ENCODE results near the gene BAIAP2.
A peak's percentile ranks its signal among the peaks of the same experiment; 100 is the strongest.

BAIAP2 gene

DNA sequence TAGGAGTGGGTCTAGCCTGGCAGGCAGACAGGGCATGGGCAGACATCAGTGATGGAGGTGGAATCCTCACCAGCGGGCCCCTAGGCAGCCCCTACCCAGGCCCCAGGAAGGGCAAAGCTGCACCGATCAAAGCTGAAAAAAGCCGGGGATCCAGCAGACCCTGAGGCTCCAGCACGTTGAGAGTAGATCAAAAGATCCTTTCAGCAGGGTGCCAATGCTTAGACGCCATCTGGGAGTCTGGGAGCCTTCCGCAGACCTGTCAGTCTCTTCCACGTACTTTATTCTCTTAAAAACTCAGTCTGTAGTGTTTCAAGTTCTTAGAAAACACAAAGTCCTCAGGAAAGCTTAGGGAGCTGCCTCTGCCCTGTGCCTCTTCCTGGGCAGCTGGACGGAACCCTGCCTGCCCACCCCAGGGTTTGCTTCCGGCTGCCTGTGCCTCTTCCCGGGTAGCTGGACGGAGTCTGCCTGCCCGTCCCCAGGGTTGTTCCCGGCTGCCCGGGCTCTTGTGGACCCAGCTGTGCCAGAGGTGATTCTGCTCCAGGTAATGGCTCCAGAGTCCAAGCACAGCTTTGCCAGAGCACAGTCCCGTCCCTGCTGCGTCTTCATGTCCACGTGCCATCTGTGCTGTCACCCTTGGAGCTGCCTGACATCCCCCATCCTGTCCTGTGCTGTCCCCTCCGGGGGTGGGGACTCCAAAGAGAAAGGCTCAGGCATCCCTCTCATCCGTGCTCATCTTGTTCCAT is 79.6 kb downstream of the BAIAP2 start:
- DNase-seq = no peak

DNA sequence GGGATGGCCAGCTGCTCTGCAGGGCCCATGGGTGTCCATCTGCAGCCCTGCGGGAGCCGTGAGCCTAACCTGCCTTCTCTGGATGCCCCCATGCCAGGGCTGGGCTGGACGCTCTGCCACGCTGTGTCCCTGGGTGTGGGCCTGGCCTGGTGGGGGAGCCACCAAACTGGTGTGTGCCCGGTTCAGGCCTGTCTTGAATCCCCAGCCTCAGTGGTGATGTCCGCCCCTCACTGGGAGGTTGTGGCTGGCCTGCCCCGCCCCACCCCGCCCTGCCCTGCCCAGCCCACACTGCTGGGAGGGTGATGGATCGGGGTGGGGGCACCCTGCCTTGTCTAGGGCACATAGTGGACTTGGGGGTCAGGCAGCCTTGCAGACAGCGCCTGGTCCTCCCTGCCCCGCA is 80.3 kb downstream of the BAIAP2 start:
- no peak for DNase-seq

DNA sequence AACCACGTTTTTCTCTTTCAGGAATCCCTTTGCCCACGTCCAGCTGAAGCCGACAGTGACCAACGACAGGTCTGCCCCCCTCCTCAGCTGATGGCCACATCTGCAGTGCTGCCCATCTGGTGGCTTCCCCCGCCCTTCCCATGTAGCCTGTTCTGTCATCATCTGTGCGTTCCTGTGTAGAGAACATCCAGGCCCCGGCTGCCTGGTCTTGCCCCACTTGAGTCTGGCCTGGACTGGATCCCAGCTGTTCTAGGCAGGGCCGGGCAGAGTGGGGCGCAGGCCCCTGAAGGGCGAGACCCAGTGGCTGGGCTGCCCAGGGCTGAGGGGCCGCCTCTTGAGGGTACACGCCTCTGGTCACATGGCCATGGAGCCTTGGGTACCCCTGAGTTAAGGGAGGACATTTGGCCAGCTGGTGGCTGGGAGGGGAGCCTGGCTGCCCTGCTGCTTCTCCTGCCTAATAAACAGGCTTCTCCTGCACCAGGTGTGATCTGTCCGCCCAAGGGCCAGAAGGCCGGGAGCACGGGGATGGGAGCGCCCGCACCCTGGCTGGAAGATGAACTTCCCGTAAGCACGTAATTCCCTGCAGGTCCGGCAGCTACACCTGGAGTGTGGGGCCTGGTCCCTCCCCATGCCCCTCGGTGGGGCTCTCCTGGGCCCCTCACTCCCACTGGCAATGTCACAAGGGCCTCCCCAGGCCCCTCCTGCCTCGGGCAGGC is 81.0 kb downstream of the BAIAP2 start:
- no peak for DNase-seq

DNA sequence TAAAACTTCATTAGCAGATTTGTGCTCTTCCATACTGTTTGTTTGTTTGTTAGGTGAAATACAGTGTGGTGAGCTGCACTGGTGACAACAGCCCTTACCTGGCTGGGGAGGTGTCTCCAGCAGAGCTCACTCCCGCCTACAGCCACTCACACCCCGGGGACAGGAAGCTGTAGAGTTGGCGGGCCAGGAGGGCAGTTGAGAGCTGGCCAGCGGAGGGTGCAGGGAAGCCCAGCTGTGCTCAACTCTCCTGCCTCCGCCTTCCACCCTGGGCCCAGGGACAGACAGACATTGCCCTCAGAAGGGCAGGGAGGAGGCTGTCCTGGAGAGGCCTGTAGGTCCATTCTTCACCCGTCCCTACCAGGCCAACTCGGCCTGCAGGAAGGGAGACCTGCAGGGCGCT is 81.8 kb downstream of the BAIAP2 start:
- no peak for DNase-seq

DNA sequence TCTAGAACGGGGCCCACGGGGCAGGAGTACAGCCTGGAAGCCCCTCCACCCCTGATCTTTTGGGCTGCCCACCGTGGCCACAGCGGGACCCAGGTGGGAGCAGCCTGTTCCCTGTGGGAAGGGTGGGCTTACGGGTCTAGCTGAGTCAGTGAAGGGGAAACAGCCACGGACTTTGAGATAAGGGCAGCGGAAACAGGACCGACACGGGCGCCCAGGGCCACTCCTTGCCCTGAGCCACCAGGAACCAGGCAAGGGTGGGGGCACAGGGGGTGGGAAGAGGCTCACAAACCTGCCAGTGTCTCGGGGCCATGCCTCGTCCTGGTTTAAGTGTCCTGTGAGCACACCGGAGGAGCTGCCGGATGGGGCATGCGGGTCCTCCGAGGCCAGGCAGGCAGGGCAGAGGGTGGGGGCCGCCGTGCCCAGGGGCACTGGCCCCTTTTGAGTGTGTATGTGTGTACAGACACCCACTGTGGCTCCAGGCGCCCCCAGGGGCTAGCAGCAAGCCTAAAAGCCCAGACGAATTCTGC is 82.8 kb downstream of the BAIAP2 start:
- DNase-seq = no peak

DNA sequence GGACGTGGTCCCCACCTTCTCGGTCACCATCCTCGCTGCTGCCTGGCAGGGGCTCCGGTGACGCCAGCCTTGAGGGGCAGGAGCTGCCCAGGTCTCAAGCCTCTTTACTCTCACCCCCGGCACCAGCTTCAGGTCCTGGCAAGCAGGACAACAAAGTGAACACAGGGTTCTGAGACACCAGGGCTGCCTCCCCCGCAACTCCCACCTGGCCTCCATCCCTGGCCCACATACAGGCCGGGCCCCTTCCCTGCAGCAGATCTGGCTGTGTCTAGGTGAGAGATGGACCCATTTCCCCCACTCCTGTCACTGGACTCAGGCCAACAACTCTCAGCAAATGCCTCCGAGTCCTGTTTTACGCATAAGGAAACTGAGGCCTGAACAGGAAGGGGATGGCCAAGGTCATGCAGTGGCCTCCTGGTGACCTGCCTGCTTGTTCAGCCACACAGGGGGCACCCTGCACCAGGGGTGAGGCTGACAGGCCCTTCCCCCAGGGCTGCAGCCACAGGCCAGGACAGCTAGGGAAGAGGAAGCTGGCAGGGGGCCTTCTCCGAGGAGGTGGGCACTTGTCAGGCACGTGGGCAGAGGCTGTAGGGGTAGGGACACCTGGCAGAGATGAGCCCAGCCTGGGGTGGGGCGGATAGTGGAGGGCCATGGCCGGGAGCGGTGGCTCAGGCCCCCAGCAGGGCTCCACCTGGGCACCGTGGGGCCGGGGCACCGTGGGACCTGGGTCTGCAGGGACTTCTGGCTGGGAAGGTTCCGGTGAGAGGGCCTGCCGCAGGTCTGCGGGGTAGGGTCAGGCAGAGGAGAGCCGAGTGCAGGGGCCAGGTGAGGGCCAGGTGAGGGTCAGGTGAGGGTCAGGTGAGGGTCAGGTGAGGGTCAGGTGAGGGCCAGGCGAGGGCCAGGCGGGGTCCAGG is 83.6 kb downstream of the BAIAP2 start:
- DNase-seq = no peak

DNA sequence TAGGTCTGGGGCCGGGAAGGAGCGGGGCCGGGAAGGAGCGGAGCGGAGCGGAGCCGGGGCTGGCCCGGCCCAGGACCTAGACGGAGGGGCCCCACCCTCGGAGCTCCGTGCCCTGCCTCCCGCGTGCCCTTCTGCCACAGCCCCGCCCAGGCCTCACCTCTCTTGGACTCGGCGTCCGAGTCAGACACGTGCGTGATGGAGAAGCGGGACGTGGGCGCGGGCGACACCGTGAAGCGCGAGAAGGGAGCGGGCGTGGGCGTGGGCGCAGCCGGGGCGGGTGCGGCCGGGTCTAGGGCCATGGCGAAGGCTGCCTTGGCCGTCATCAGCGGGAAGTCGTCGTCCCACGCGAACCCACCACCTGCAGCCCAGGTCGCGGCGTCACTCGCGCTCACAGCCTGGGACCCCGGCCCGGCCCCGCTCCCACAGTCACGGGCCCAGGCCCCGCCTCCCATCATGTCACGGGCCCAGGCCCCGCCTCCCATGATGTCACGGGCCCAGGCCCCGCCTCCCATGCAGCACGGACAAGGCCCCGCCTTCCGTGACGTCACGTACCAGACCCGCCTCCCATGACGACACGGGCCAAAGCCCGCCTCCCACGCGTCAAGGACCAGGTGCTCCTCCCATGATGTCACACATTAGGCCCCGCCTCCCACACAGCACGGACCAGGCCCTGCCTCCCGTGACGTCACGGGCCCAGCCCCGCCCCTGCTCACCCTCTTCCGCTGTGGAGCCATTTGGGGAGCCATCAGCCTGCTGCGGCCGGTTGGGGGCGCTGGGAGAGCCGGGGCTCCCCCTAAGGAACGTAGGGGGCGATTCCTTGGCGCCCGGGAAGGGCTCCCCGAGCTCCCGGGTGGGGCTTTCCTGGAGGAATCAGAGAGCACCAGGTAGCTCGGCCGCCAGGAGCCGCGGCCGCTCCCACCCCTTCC is 84.5 kb downstream of the BAIAP2 start:
- peak; percentile 50 to 71 (median 58) for DNase-seq

DNA sequence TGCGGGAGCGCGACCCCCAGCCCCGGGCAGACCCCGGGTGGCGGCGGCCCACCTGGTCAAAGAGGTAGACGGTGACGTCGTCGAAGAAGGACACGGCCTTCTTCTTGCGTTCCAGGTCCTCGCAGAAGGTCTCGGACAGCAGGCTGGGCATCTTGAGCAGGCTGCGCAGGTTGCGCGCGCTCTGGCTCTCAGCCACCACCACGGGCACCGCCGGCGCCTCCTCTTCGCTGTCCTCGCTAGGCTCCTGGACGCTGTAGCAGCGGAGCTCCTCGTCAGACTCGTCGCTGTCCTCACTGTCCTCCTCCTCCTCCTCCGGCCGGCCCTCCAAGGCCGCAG is 85.2 kb downstream of the BAIAP2 start:
- DNase-seq = no peak

DNA sequence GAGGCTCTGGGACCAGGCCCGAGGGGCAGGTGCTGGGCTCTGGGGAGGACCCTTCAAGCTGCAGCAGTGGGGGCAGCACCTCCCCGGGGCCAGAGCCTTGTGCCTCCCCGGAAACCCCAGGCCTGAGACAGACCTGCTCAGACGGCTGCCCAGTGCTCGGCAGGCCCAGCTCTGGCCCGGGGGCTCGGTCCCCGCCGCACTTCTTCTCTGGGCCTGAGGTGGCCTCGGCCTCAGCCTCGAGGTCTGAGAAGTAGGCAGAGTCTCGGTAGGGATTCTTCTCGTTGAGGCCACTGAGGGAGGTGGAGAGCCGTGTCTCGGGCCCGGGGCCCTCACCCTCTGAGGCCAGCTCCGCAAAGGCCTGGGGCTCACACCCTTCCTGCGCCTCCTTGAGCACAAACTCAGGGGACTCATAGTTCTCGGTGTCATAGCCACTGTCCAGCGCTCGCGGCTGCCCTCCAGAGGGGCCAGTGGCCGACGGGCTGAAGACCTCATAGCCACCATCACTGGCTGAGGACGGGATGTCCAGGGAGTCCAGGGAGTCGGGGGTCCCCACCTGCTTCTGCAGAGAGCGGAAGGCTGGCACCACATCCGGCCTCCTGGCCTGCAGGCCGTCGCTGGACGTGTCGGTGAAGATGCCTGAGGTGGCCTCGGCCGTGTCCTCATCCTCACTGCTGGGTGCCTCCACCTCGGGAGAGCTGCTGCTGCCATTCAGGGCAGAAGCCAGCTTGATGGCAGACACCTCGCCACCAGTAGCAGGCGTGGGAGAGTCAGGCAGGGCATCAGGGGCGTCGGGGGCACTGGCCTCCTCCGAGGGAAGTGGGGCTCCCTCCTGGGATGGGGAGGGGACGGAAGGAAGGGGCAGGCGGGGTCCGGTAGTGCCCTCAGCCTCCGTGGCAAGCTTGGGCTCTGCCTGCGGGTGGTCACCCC is 86.0 kb downstream of the BAIAP2 start:
- DNase-seq = no peak

DNA sequence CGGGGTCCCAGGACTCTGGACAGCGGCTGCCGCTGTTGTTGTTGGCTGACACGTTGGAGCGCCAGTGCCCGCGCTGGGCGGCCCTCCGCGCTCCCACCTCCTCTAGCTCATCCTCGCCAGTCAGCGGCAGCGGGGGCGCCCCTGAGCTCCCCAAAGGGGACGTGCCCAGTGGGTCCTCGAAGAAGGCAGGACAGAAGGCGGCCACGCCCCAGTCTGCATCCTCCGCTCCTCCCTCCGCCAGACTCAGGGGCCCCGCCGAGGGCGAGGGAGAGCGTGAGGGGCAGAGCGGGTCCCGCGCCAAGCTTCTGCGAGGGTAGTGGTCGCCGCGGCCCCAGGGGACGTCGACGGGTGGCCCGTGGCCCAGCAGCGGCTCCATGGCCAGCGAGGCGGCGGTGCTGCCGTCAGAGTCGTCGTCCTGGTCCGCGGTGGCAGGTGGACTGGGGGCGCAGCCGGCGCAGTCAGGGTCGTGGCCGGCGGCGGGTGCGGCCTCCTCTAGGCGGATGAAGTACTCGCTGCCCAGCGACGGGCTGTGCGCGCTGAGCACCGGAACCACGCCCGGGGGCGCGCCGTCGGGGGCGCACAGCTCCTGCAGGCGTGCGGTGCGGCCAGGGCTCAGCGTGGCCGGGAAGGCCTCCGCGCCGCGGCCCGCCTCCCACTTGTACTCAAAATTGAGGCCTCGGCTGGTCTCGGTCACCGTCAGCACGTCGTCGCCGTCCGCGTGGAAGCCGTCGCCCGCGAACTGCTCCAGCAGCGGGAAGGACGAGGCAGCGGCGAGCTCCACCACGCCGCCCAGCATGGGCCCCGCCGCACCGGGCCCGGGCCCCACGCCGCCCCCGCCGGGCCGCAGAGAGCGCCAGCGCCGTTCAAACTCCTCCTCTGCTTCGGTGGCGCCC is 87.1 kb downstream of the BAIAP2 start:
- DNase-seq = no peak

DNA sequence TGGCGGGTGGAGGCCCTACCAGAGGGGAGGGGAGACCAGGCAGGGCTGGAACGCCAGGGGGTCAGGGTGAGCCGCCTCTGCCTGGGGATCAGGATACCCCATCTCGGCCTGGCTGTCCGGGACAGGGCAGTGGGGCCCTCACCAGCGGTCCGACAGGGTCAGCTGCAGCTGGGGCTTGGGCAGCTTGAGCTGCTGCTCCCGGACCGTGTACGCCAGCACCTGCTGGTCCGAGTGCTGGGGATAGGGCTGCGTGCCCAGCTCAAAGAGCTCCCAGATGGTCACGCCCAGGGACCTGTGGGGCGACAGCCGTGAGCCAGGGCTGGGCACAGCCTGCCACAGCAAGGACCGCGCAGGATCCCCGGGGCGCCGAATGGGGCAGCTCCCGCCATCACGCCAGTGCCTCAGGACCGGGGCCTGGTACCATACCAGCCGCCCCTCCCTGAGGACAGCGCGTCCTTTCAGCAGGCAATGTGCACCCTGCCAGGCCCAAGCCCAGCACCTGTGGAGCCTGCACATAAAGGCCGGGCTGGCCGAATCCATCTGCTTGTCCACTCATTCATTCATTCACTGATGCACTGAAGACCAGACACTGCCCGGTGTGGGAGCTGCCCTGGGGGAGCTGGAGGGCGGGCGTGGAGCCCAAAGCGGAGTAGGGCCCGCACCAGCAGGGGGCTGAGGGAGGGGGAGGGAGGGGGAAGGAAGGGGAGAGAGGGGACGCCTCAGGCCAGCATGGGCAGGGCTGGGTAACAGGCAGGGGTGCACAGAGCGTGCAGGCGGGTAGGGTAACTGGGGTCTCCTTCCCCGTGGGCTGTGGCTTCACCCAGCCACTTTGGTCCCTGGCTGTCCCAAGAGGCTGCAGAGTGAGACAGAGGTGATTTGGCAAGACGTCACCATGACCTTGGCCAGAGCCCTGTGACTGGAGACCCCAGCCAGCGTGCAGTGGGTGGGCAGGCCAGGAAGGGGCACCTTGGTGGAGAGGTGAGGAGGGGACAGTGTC is 88.4 kb downstream of the BAIAP2 start:
- DNase-seq = no peak

DNA sequence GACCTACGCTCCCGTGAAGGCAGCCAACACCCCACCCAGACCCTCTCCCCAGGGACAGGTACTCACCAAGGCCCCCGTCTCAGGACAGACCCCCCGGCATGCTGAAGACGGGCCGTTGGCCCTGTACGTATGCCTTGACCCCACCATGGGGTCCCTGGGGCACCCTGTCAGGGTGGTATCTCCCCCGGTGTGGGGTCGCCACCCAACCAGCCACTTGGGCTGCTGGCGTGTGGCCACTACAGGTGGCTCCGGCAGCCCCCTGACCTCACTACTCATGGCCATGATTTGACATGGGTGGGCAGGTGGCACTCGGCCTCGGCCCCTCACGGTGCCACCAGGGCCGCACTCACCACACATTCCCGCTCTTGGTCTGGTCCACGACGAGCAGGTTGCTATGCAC is 89.4 kb downstream of the BAIAP2 start:
- DNase-seq = no peak

DNA sequence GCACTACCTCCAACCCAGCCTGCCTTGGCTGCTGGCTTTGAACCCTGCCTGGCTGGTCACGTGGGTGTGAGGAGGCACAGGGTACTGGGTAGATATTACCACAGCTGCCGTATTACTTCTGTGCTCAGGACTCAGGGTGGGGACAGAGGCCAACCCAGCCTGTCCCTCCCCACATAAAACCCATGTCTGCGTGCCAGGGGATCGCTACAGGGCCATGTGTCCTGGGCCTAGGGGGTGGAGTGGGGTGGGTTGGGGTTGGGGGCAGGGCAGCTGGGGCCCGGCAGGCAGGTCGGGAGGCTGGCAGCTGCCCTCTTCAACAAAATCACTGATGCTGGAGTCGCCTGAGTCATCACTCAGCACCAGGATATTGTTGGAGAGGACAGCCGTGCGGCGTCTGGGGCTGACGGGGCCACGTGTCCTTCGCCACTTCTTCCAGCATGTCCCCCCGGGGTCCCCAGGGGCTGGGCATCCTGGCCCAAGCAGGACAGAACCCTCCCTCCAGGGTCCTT is 90.7 kb downstream of the BAIAP2 start:
- DNase-seq = no peak

DNA sequence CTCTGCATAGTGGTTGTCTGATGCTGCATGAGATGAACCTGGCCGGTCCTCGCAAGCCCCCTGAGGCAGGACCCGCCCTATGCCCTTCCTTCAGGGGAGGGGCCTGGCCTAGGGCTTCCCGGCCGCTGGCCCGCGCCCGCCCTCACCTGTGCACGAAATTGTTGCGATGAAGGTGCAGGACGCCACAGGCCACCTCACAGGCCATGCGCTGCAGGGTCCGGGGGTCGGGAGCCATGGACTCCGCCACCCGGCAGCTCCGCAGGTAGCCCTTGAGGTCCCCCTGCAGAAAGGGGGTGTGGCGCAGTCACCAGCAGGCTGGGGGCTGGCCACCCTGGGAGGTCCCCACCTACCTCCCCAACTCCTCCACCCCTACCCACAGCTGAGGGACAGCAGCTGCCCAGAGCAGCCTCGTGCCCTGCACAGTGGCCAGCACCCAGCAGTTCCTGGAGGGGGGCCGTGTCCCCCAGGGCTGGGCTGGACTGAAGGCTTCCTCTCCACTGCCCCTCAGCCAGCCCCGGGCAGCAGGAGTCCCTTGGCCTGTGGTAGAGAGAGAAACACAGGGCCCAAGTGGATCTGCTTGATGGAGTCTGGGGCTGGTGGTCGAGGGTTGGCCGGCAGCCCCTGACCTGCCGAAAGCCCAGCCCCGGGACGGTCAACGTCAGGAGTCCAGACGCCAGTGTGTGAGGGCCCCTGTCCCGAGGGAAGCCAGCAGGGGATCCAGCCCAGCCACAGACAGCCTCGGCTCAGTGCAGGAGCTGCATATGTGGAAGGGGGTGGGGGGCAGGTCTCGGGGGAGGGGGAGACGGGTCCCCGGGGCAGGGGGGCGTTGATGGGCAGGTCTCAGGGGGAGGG is 91.6 kb downstream of the BAIAP2 start:
- DNase-seq = no peak

DNA sequence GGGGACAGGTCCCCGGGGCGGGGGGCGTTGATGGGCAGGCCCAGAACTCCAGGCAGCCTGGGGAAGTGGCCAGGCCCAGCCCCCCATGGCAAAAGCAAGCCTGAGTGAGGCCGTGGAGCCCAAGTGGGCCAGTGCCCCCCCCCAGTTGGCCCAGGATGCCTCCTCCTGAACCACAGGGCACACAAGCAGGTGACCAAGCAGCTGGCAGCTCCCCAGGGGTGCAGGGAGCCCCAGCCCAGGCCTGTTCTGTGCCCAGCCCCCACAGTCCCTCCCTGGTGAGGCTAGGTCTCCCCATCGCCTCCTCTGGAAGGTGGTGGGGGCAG is 92.1 kb downstream of the BAIAP2 start:
- DNase-seq = no peak

DNA sequence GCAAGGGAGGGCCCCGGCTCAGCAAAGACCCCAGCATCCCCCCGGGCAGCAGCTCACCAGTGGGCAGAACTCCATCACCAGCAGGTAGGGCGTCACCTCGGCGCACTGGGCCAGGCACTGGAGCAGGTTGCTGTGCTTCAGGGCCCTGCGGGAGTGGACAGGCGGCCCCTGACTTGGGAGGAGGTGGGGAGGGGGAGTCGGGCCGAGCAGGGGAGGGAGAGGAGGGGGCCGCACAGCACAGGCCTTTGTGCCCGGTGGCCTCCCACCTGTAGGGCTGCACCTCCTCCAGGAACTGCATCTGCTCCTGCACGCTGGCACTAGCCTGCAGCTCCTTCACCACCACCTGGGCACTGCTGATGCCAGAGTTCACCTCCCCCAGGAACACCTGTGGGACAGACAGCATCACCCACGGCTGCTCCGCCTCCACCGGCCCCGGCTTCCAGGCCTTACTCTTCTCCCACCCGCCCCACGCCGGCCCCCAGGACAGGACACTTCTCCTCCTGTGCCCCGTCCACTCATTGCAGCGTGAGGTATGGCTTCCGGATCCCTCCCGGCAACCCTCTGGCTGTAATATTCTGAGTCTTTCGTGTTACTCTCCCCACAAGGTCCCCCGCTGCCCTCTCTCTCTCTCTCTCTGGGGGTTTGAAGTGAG is 92.7 kb downstream of the BAIAP2 start:
- DNase-seq = no peak

DNA sequence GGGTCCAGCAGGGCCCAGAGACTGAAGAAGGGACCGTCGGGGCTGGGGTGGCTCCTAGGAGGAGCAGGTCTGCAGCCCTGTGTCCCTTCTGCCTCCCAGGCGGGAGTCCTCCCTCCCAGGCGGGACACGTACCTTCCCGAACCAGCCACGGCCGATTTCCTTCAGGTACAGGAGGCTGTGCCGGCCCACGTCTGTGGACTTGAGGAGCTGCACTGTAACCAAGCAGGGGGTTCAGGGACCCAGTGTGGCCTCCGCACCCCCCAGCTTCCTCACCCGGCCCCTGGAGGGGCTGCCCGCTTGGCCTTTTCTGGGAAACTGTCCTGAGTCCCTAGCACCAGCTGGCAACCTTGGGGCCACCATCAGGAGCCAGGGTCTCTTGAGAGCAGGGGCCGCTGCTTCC is 93.4 kb downstream of the BAIAP2 start:
- no peak for DNase-seq

All from activated naive CD4-positive, alpha-beta T cell (primary cell).